NCI-H1048 (cell line): ENCODE measurements around the gene ZBTB20.

ENCODE experiments used
- DNase-seq: peaks from one replicate; lab custom pipeline; 2025; lab: John Stamatoyannopoulos, UW

Gene ZBTB20

GRCh38 chr3:115089481-115089880, 57.6 kb downstream of the ZBTB20 start:
- no peak for DNase-seq

DNA sequence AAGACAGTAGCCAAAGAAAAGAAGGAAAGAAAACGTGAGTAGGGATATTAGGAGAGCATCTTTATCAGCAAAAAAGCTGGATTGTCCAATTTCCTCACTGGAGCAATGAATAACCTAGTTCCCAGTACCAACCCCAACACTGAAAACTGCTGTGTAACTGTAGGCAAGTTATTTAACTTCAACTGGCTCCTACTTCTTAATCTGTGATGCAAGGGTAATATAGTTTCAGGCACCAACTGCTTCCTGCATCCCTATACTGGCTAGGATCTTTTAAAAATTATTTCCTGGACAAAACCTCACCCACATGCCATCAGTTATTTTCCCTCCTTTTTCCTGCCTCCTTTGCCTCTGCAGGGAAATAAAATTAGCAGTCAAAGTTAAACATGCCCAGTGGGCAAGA, 59.6 kb downstream of the ZBTB20 start:
- no peak for DNase-seq

DNA sequence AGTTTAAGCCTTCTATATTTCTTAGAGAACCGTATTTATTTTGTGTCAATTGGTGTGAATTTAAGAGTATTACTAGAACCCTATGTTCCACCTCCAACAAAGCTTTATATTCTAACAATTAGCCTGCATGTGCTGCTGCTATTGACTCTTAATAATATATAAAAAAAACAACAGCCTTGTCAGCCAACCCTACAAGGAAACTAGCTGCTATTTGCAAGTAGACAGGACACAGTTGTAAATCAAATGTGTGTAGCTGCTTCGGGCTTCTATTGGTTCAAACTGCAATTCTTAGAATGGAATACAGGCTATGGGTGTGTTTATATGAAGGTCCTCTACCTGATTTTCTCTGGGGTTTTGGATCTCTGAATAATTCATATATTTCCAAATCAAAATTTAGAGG, 60.7 kb downstream of the ZBTB20 start:
- DNase-seq = no peak

DNA sequence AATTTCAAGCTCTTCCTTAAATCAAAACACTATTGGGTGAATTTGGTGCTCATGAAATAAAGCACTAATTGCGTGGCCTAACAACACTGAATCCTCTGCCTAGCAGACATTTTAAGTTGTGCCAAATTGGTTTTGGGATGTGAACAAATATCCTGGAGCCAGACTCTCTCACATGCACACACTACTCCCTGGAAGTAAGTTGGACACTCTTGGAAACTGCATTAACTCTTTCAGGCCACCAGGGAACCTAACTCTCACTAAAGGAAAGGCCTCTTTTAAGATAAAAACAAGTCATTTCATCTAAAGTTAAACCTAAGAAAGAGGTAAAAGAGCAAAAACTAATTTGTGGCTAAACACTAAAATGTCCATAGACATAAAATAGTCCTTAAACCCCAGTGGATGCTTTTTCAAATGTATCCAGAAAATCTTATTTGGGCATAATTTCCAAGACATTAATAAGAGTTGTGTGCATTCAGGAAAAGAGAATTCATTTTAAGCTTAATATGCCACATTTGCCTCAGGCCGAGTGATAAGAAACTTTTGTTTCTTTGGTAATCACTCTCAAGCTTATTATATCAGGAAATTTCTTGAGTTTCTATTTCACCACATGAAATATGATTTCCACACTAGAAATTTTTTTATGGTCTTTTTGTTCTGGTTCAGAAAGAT, 61.8 kb downstream of the ZBTB20 start:
- DNase-seq = no peak

GRCh38 chr3:115084686-115085085, 62.4 kb downstream of the ZBTB20 start:
- DNase-seq = no peak

DNA sequence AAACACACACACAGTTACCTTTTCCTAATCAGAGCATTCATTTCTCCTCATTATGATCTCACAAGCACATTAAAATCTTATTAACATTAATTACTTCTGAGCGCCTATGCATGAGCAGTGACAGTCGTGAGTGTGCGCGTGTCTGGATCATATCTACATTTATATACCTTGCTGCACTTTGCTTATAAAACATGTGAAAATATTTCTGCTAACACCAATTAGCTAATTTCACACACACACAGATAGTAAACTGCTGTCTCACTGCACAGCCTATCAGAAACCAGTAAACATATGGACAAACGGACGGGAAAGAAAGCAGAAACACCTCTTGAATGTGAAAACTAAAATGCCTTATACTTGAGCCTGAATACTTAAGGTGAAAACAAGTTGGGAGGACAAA, 64.8 kb downstream of the ZBTB20 start:
- DNase-seq = no peak

DNA sequence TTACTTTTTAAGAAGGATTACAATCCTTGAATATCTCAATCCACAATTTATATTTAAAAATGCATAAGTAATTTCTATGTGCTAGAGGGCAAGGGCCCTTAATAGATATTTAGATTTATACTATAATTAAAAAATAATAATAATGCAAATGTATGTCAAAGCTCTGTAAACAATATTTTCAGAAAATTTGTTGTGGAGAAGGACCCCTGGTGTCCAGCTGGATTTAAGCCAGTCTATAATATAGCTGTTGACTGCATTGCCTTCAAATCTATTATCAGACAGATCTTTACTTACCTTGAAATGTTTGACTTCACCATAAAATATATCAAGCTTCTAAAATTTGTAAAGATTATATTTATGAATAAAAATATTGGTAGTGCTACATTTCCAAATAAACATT, 65.6 kb downstream of the ZBTB20 start:
- no peak for DNase-seq

DNA sequence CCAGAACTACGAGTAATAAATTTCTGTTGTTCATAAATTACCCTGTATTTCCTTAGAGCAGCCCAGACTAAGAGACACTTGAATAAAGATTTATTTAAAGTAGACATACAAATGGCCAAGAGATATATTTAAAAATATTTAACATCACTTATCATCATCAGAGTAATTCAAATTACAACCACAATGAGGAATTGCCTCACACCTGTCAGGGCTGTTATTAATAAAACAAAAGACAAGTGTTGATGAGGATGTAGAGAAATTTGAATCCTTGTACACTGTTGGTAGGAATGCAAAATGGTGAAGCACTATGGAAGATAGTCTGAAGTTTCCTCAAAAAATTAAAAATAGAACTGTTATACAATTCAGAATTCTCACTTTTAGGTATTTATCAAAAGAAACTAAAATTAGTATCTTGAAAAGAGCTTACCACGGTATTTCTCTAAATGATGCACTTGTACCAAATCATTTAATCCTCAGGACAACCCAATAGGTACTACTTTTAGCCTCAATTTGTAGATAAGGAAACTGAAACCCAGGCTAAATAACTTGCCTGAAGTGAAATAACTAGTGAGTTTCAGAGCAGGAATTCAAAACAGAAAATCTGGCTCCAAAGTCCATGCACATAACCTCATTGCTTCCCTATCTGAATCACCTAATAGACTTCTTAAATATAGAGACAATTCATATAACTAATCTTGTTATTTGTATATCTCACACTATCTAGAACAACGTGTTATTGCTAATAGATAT, 69.4 kb downstream of the ZBTB20 start:
- DNase-seq = no peak

DNA sequence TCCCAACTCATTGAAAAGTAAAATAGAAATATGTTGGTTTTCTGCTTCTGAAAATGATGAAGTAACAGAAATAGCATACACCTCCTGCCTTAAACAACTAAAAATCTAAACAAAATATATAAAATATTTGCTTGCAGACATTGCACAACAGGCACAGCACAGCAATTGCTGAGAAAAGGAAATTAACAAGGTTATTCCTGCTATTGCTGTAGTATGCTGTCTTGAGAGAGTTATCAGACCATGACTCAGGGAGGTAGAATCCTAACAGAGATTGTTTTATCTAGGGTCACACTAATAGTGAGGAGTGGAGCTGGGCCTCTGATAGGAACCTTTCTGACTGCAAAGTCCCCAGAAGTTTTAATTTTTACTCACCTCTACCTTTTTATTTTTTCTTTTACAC, 72.6 kb downstream of the ZBTB20 start:
- DNase-seq = no peak

- DNase-seq = no peak
Observed at GRCh38 chr3:115072265-115073021, 74.6 kb downstream of the ZBTB20 start.

DNA sequence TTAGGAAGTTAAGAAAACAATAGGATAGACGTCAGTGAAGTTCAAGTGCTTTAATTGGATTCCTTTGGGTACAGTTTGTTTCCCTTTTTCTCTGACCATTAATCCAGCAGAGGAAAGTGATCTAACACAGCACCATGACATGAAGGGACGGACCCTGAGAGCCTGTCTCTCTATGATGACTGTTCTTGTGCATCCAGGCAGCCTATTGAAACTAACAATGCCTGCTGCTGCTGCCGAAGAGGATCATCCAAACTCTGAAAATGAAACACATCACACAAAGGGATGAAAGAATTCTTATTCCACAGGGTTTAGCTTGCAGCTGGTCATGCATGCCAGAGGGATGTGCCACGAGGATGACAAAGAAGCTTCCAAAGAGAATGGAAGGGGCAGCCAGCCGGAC, 75.5 kb downstream of the ZBTB20 start:
- DNase-seq = no peak

DNA sequence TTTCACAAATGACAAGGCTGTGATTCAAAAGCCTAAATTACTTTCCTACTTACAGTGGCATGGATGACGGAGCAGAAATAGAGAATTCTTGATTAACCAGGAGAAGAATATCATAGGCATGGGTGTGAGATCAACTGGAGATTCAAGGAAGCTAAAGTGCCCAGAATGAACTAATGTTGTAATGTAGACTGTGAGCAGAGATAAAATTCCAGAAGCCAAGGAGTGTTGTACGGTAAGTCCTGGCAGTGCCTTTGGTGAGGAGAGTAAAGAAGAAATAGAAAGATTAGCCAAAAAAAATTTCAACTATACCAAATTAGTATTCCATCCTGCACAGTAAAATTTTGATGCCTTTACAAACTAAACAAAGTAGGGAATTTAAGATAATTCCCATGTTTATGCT, 75.9 kb downstream of the ZBTB20 start:
- no peak for DNase-seq

GRCh38 chr3:115068799-115069198, 78.3 kb downstream of the ZBTB20 start:
- DNase-seq = no peak

- DNase-seq = no peak
Observed at GRCh38 chr3:115062412-115062956, 84.6 kb downstream of the ZBTB20 start.

GRCh38 chr3:115062009-115062408, 85.1 kb downstream of the ZBTB20 start:
- no peak for DNase-seq

- no peak for DNase-seq
Observed at GRCh38 chr3:115052906-115053305, 94.2 kb downstream of the ZBTB20 start.

GRCh38 chr3:115042351-115042750, 104.7 kb downstream of the ZBTB20 start:
- DNase-seq = no peak

DNA sequence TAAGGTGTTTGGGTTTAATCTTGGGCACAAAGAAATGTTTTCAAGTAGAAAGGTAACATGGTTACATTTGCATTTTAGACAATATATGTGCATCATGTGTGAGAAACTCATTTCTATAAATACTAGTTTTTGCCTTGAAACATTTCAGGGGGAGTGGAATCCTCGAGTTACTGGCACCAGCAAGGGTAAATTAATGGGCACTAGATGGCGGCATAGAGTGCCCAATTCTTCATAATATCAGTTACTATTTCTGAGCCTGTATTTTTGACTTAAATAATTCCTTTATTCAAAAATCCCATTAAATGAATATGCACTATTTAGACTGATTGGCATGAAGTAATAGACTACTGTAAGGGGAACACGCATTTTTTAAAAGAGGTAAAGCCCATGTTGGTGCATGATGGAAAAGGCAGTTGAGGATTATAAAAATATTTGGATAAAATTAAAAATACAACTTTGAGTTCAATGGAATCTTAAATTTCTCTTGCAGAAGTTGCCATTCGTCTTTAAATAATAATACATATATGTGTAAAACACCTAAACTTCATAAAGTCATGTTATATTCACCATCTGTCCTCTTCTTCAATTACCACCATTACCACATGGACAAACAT, 106.3 kb downstream of the ZBTB20 start:
- no peak for DNase-seq

GRCh38 chr3:115040246-115040645, 106.8 kb downstream of the ZBTB20 start:
- DNase-seq = no peak

- DNase-seq = no peak
Observed at GRCh38 chr3:115038817-115039216, 108.3 kb downstream of the ZBTB20 start.

DNA sequence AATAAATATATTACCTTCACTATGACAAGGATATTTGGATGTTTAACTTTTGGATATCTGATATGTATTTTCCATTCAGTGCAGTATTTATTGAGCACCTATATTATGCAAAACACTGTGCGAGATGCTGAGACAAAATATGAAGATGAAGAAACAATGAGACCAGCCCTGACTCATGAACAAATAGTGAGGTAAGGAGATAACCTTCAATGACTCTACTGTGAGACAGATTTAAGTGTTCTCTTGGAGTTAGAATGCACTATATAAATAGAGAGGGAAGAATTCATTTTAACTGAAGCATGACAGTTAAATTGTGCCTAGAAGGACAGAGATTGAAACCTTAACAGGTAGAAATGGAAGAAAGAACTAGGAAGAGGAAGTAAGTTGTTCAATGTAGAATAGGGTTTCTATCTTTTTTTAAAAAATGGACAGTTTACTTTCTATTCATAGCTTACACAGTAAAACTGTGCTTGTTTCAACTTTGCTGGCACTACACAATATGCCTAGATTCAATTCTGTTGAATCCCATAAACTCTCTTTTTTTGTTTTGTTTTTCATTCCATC, 124.2 kb downstream of the ZBTB20 start:
- DNase-seq = no peak

- no peak for DNase-seq
Observed at GRCh38 chr3:115022199-115022598, 124.9 kb downstream of the ZBTB20 start.
